Osteocyte (in vitro differentiated cells): ENCODE results near the gene GSC. TPM values are rescaled to one million over a fixed set of nuclear protein-coding genes. Genes with fewer than 3 reads are reported as not detected.

Source experiments
- DNase-seq: peaks from one replicate; pipeline ENCODE4 v3.0.0; 2021; ENCODE audit warnings: mixed read lengths; ENCODE audit not compliant: unreplicated experiment; ENCODE audit errors: extremely low spot score
- H3K27ac Mint-ChIP-seq: one replicate; pipeline ENCODE4 v1.8.0; 2021; ENCODE audit warnings: mild to moderate bottlenecking, mixed read lengths; ENCODE audit not compliant: unreplicated experiment
- H3K27me3 Mint-ChIP-seq: one replicate; pipeline ENCODE4 v1.8.0; 2021; ENCODE audit warnings: mixed read lengths; ENCODE audit not compliant: unreplicated experiment
- H3K36me3 Mint-ChIP-seq: one replicate; pipeline ENCODE4 v1.8.0; 2021; ENCODE audit warnings: mixed read lengths; ENCODE audit not compliant: unreplicated experiment
- H3K4me1 Mint-ChIP-seq: one replicate; pipeline ENCODE4 v1.8.0; 2021; ENCODE audit warnings: mixed read lengths; ENCODE audit not compliant: unreplicated experiment
- H3K4me3 Mint-ChIP-seq: one replicate; pipeline ENCODE4 v1.8.0; 2021; ENCODE audit warnings: mild to moderate bottlenecking, moderate library complexity, mixed read lengths; ENCODE audit not compliant: unreplicated experiment
- H3K9me3 Mint-ChIP-seq: one replicate; pipeline ENCODE4 v1.8.0; 2021; ENCODE audit warnings: mixed read lengths; ENCODE audit not compliant: unreplicated experiment
- CTCF ChIP-seq: fragments of 200-600 bp; sonication (generic); IDR thresholded peaks from 2 replicates; pipeline ENCODE4 v1.5.0; 2021; ENCODE audit warnings: antibody characterized with exemption, mild to moderate bottlenecking, moderate library complexity
- total RNA-seq: library from RNA; stranded (reverse); gene quantifications from 2 replicates; pipeline ENCODE4 v1.2.1, GENCODE V29; 2021

The GSC gene
- total RNA-seq, 1 donor from 2014 or later: not detected

GRCh38 chr14:94754391-94754942 lies 15.4 kb downstream of the GSC start:
- H3K4me3 Mint-ChIP-seq: no peak overlapping the region
- H3K9me3 Mint-ChIP-seq: no peaks in the 10 kb centered on the region
- H3K4me1 Mint-ChIP-seq: peaks cover 3% of the 10 kb centered on the region
- H3K27me3 Mint-ChIP-seq: peaks cover 40% of the 10 kb centered on the region
- DNase-seq: no peak
- no peaks in the 10 kb centered on the region for H3K36me3 Mint-ChIP-seq
- no peak for TF ChIP-seq CTCF
- no peak overlapping the region for H3K27ac Mint-ChIP-seq

DNA sequence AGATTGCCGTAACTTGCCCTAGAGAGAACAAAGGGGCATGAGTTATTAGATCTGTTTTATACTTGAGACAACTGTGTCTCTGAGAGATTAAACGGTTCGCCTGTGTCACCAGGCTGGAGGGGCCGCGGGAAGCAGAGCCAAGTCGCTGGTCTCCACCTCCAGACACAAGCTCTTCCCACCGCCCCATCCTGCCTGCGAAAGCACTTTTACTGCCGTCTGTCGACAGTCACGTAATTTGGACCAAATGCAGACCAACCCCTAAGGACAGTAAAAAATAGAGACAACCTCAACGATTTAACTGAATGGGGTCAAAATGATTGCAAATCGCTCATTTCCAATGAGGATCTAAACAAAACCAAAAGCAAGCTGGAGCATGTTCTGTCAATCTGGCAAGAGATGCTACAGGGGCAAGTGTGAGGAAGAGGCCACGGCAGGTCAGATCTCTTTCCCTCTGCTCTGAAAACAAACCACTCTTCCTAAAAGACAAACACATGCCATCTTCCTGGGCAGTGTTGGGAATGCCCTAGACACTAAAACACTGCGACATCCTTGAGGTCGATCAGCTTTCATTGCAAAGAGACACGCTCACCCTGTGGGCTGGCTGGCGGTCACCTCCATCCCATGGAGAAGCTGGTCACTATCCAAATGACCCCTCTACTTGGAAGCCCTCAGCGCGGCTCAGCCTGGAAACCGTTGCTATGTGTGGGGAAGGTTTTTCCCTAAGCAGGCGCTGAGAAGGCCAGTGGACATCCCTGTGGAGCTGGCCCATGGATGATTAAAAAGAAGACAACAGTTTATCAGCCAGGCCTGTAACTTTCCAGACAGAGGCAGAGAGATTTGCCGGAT lies 17.1 kb downstream of the GSC start:
- DNase-seq: no peak
- no peak overlapping the region for H3K27ac Mint-ChIP-seq
- no peaks in the 10 kb centered on the region for H3K36me3 Mint-ChIP-seq
- H3K4me3 Mint-ChIP-seq: no peak overlapping the region
- H3K27me3 Mint-ChIP-seq: peaks cover 36% of the 10 kb centered on the region
- no peak for TF ChIP-seq CTCF
- peaks cover 3% of the 10 kb centered on the region for H3K4me1 Mint-ChIP-seq
- H3K9me3 Mint-ChIP-seq: no peaks in the 10 kb centered on the region

DNA sequence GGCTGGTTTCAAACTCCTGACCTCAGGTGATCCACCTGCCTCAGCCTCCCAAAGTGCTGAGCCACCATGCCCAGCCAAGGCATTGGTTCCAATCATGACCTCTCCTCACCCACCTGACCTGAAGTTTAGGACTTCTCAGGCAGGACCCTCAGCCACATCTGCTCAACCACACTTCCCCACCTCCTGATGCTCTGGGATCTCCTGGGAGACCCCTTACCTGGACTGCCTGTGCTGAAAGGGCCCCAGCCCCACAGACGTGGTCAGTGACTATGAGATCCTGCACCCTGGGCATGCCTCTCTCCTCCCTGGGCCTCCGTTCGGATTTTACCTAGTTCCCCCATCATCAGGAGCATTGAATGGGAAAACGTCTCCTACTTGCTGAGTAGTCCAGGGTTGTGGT lies 18.0 kb downstream of the GSC start:
- Mint-ChIP-seq H3K4me3 (no peak overlapping the region), H3K9me3 (no peaks in the 10 kb centered on the region), H3K27ac (no peak overlapping the region), H3K27me3 (peaks cover 33% of the 10 kb centered on the region), H3K36me3 (no peaks in the 10 kb centered on the region), H3K4me1 (peaks cover 3% of the 10 kb centered on the region)
- no peak for TF ChIP-seq CTCF
- DNase-seq: no peak

DNA sequence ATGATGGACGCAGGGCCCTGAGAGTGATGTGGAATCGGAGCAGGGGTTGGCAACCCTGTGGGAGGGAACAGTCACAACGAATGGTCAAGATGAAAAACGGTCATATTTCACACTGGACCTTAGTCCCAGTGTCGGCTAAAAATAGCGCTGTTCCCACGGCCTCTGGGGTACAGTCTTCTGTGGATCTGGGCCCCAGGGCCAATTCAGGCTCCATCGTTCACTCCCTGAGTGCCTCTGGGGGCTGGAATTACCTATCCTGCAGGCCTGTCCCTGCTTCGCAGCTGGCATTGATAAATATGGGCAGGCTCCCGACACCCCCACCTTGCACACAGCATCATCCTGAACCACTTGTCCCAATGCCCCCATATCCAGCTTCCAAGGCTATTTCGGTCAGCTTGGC lies 18.6 kb downstream of the GSC start:
- no peaks in the 10 kb centered on the region for H3K36me3 Mint-ChIP-seq
- no peaks in the 10 kb centered on the region for H3K9me3 Mint-ChIP-seq
- H3K27me3 Mint-ChIP-seq: peaks cover 28% of the 10 kb centered on the region
- DNase-seq: no peak
- TF ChIP-seq CTCF: no peak
- H3K4me3 Mint-ChIP-seq: no peak overlapping the region
- H3K4me1 Mint-ChIP-seq: no peaks in the 10 kb centered on the region
- no peak overlapping the region for H3K27ac Mint-ChIP-seq

- Mint-ChIP-seq H3K36me3 (no peaks in the 10 kb centered on the region), H3K4me1 (no peaks in the 10 kb centered on the region), H3K27ac (no peak overlapping the region), H3K9me3 (no peaks in the 10 kb centered on the region), H3K27me3 (peaks cover 26% of the 10 kb centered on the region), H3K4me3 (no peak overlapping the region)
- TF ChIP-seq CTCF: no peak
- no peak for DNase-seq
Observed at GRCh38 chr14:94750371-94750770, 19.5 kb downstream of the GSC start.
